Suppressor macrophage treated with lipopolysaccharide for 4 hours (primary cell): ENCODE data around the gene AGFG2.

Source experiments
- DNase-seq: peaks from one replicate; pipeline ENCODE4 v3.0.0-alpha.2; 2020

Gene AGFG2

GRCh38 chr7:100573691-100574361 lies 34.8 kb downstream of the AGFG2 start, which contains the start of gene SAP25:
Gene SAP25 (minus strand): TSS chr7:100573900. CDS start chr7:100573742, 158 bp downstream.
- no peak for DNase-seq

GRCh38 chr7:100574362-100575205 lies 35.6 kb downstream of the AGFG2 start:
- DNase-seq, result no peak

- DNase-seq, result no peak
These were observed 36.2 kb downstream of the AGFG2 start for GRCh38 chr7:100575206-100575631.

- no peak for DNase-seq
These were observed 36.9 kb downstream of the AGFG2 start for GRCh38 chr7:100575746-100576383.

GRCh38 chr7:100576384-100576993 lies 37.5 kb downstream of the AGFG2 start:
- no peak for DNase-seq

GRCh38 chr7:100577103-100577502 lies 38.1 kb downstream of the AGFG2 start:
- no peak for DNase-seq

GRCh38 chr7:100577507-100577906 lies 38.5 kb downstream of the AGFG2 start:
- no peak for DNase-seq

GRCh38 chr7:100578246-100579183 lies 39.5 kb downstream of the AGFG2 start:
- DNase-seq, result no peak

- no peak for DNase-seq
These were observed 41.7 kb downstream of the AGFG2 start for GRCh38 chr7:100580466-100581283.

GRCh38 chr7:100582041-100582579 lies 43.1 kb downstream of the AGFG2 start:
- no peak for DNase-seq

GRCh38 chr7:100582650-100583049 lies 43.6 kb downstream of the AGFG2 start:
- DNase-seq, result no peak

GRCh38 chr7:100583132-100584053 lies 44.4 kb downstream of the AGFG2 start:
- DNase-seq, result peak; percentile 75

GRCh38 chr7:100584054-100584682 lies 45.2 kb downstream of the AGFG2 start:
- DNase-seq, result peak; percentile 62

- peak; percentile 78 for DNase-seq
These were observed 45.9 kb downstream of the AGFG2 start for GRCh38 chr7:100584683-100585510.

GRCh38 chr7:100585511-100586265 lies 46.7 kb downstream of the AGFG2 start, which contains the start of gene LRCH4:
Gene LRCH4 (minus strand): TSS chr7:100586129. CDS start chr7:100586100, 29 bp downstream.
- DNase-seq, result peak; percentile 44

GRCh38 chr7:100586266-100587025 lies 47.4 kb downstream of the AGFG2 start, which contains the start of gene FBXO24:
Gene FBXO24 (plus strand): TSS chr7:100586328. CDS start chr7:100586626, 298 bp downstream.
- DNase-seq, result peak; percentile 100
